Mucosa of stomach (tissue), 1 donor: ENCODE data around the gene EFTUD2.

ENCODE experiments used
- H3K27me3 ChIP-seq: one replicate; pipeline ENCODE4 v1.7.0; 2013; ENCODE audit warnings: mild to moderate bottlenecking, low read length; ENCODE audit not compliant: control insufficient read depth, insufficient read depth
- H3K36me3 ChIP-seq: one replicate; pipeline ENCODE4 v1.7.0; 2013; ENCODE audit warnings: low read length; ENCODE audit not compliant: control insufficient read depth, insufficient read depth
- H3K4me1 ChIP-seq: one replicate; pipeline ENCODE4 v1.7.0; 2013; ENCODE audit warnings: mild to moderate bottlenecking, low read length; ENCODE audit not compliant: control insufficient read depth, insufficient read depth
- H3K4me3 ChIP-seq: one replicate; pipeline ENCODE4 v1.7.0; 2013; ENCODE audit warnings: low read length
- H3K9ac ChIP-seq: one replicate; pipeline ENCODE4 v1.7.0; 2013; ENCODE audit warnings: mild to moderate bottlenecking, low read length, moderate library complexity
- H3K9me3 ChIP-seq: one replicate; pipeline ENCODE4 v1.7.0; 2013; ENCODE audit warnings: mild to moderate bottlenecking, low read length, moderate library complexity; ENCODE audit not compliant: control insufficient read depth
- donor health status: Pancreatic carcinoma.

EFTUD2 gene

GRCh38 chr17:44914148-44914547, 14.9 kb upstream of the EFTUD2 start:
- Histone ChIP-seq H3K36me3 (no peaks in the 10 kb centered on the region), H3K4me1 (peaks cover 7% of the 10 kb centered on the region), H3K9ac (no peak overlapping the region), H3K27me3 (peaks cover 36% of the 10 kb centered on the region), H3K4me3 (no peak overlapping the region), H3K9me3 (no peaks in the 10 kb centered on the region)

- peaks cover 7% of the 10 kb centered on the region for H3K4me1 ChIP-seq
- peaks cover 36% of the 10 kb centered on the region for H3K27me3 ChIP-seq
These were observed 14.4 kb upstream of the EFTUD2 start for GRCh38 chr17:44913676-44914075.

DNA sequence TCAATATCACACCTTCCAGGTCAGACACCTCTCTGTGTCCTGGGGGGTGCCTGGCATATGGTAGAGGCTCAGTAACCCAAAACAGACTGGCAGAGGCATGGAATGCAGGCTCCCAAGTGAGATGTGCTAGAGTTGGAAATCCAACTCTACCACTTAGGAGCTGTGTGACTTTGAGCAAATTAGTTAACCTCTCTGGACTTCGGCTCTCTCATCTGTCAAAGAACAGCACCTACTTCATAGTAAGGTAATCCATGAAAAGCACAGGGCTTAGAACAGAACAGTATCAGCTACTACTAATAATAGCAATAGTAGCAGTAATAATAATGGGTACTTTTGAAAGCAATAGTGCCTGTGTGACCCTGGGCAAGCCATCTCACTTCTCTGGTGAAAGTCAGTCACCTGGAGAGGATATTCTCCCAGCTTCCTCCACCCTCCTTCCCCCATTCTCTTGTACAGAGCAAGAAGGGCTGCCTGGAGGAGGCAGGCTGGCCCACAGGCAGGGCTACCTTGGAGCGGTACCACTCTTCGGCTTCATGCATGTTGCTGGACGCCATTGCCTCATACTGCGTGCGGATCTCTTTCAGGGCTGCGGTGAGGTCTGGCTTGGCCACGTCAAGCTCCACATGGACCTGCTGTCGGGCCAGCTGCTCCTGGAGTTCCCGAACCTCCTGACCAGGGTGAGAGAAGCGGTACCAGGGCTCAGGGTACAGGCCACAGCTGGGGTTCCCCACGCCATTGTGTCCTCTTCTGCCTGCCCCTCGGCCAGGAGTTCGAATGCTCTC, 13.7 kb upstream of the EFTUD2 start:
- H3K9me3 ChIP-seq = no peaks in the 10 kb centered on the region
- no peak overlapping the region for H3K9ac ChIP-seq
- H3K4me3 ChIP-seq = no peak overlapping the region
- H3K27me3 ChIP-seq = peaks cover 36% of the 10 kb centered on the region
- H3K36me3 ChIP-seq = no peaks in the 10 kb centered on the region
- peaks cover 7% of the 10 kb centered on the region for H3K4me1 ChIP-seq

More at GRCh38 chr17:44913676-44914075, 14.4 kb upstream of the EFTUD2 start:
- no peak overlapping the region for H3K9ac ChIP-seq
- H3K9me3 ChIP-seq = no peaks in the 10 kb centered on the region
- no peaks in the 10 kb centered on the region for H3K36me3 ChIP-seq
- no peak overlapping the region for H3K4me3 ChIP-seq

DNA sequence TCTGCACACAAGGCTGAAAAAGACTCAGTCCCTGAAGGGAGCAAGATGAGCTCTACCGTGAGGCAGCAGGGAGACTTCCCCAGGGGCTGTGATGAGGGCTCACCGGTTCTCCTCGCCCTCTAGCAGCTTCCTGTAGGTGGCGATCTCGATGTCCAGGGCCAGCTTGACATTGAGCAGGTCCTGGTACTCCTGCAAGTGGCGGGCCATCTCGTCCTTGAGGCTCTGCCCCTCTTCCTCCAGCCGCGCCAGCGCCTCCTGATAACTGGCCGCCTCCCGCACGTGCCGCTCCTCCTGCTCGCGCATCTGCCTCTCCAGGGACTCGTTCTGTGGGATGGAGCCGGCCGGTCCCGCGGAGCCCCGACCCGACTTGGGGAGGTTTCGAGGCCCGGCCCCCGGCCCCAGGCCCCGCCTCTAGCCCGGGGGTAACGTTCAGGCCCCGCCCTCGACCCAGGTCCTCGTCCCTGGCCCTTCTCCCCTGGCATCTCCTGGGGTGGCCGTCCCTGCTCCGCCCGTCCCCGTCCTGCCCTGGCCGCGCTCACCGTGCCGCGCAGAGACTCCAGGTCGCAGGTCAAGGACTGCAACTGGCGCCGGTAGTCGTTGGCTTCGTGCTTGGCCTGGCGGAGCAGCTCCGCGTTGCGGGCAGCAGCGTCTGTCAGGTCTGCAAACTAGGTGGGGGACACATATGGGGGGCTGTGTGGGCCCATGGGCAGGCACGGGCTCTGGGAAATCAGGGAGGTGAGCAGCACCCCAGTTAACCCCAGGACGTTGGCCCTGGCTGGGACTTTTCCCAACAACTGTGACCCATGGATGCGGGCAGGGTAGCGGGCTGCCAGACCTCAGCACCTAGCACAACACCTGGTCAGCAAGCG, 12.1 kb upstream of the EFTUD2 start:
- H3K9ac ChIP-seq = no peak overlapping the region
- peaks cover 36% of the 10 kb centered on the region for H3K27me3 ChIP-seq
- peaks cover 7% of the 10 kb centered on the region for H3K4me1 ChIP-seq
- no peak overlapping the region for H3K4me3 ChIP-seq
- no peaks in the 10 kb centered on the region for H3K36me3 ChIP-seq
- no peaks in the 10 kb centered on the region for H3K9me3 ChIP-seq

DNA sequence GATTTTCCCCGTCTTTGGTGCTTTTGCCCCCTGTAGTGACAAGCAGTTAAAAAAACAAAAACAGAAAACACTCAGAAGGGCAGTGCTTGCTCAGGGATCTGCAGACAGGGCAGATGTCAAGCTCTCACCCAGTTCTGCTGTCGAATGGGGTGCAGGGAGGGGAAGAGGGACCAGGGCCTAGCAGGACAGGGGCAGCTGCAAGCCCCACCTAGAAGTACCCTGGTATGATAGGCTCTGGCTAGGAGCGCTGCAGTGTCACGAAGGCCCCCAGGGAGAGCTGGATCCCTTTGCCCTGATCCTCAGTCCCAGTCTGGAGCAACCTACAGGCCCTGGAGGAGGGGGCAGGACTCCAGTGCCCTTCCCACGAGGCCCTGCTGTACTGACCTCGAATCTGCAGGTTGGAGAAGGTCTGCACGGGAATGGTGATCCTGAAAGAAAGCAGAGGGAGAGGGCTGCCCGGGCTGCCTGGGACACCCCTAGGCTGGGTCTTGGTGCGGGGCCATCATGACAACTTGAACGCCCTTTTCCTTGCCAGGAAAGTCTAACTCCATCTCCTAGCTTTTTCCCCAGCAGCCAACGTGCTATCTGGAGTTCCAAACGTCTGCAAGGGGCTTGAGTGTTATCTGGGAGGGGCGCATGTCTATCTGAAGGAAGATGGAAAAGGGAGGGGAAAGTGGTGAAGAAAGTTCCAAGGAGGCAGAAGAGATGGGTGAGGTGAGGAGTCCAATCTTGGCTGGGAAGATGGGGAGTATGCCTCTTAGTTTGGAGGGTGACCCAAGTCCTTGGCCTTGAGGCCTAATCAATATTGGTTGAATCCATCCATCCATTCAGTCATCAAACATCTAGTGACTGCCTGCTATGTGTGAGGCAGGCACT, 11.2 kb upstream of the EFTUD2 start:
- H3K9ac ChIP-seq = no peak overlapping the region
- no peaks in the 10 kb centered on the region for H3K36me3 ChIP-seq

DNA sequence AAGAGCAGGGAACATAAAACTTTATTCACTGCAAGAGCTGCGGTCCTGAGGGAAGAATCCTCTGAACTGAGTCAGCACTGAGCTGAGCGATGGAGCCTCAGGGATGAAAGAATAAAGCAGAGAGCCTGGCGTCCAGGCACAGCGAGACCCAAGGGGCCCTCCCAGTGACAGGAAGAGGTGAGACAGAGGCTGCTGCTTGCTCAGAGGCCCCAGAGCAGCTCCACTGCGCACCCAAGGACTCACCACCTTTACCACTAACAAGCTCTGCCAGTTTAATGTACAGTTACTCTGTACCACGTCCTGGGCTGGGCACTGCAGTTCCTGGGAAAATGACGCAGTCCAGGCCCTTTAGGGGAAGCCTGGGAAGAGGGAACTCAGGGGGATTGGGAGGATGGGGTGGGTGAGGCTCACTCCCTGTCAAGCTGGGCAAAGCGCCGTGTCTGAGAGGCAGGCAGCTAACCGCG, 10.5 kb upstream of the EFTUD2 start:
- Histone ChIP-seq H3K27me3 (peaks cover 33% of the 10 kb centered on the region), H3K4me3 (no peak overlapping the region), H3K9ac (no peak overlapping the region), H3K4me1 (peaks cover 23% of the 10 kb centered on the region), H3K36me3 (no peaks in the 10 kb centered on the region), H3K9me3 (no peaks in the 10 kb centered on the region)

More for the DNA sequence above, 11.2 kb upstream of the EFTUD2 start:
- Histone ChIP-seq H3K9me3 (no peaks in the 10 kb centered on the region), H3K4me3 (no peak overlapping the region), H3K27me3 (peaks cover 33% of the 10 kb centered on the region), H3K4me1 (peaks cover 16% of the 10 kb centered on the region)

DNA sequence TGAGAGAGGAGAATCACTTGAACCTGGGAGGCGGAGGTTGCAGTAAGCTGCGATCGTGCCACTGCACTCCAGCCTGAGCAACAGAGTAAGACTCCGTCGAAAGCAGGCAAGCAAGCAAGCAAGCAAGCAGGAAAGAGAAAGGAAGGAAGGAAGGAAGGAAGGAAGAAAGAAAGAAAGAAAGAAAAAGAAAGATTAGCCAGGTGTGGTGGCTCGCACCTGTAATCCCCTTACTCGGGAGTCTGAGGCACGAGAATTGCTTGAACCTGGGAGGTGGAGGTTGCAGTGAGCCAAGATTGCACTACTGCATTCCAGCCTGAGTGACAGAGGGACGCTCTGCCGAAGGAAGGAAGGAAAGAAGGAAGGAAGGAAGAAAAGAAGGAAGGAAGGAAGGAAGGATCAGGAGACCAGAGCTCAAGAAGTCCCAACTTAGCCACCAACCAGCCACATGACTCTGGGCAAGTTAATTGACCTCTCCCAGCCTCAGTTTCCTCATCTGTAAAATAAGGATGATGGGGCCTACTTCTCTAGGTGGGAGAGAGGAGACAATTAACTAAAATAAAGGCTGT, 9.6 kb upstream of the EFTUD2 start:
- H3K4me3 ChIP-seq = no peak overlapping the region
- peaks cover 29% of the 10 kb centered on the region for H3K27me3 ChIP-seq
- H3K36me3 ChIP-seq = no peaks in the 10 kb centered on the region

DNA sequence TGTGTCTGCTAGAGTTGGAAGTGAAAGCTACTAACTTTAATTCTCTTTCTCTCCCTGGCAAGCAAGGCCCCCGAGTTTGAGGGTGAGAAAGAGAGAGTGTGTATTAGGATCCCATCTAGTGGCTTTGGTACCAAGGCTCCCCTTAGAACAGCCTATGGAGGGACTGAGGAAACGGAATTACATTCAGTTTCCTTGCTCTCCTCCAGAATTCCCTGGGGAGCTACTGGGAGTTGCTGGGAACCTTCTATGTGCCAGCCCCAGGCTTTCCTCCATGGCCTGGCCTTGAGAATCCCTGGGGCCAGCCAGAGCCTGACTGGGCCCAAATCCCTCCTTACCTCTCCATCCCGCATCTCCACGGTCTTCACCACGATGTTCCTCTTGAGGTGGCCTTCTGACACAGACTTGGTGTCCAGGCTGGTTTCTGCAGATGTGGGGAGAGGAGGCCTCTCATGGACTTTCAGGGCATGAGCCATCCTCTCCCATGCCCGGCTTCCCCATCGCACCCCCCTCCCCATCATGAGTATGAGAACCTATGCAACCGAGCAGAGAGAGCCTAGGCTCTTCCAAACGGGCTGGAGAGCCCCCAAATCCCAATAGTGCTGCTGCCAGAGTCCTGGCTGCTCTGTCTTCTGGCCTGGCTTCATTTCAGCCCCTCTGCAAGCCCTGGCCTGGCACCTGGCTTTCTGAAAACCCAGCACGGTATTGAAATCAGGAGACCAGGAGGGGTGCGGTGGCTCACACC, 8.7 kb upstream of the EFTUD2 start:
- Histone ChIP-seq H3K9me3 (no peaks in the 10 kb centered on the region), H3K27me3 (peaks cover 20% of the 10 kb centered on the region), H3K4me1 (peaks cover 26% of the 10 kb centered on the region), H3K4me3 (no peak overlapping the region), H3K9ac (no peak overlapping the region), H3K36me3 (no peaks in the 10 kb centered on the region)

More for the DNA sequence above, 9.6 kb upstream of the EFTUD2 start:
- Histone ChIP-seq H3K9me3 (no peaks in the 10 kb centered on the region), H3K4me1 (peaks cover 26% of the 10 kb centered on the region), H3K9ac (no peak overlapping the region)

- no peaks in the 10 kb centered on the region for H3K9me3 ChIP-seq
- no peak overlapping the region for H3K9ac ChIP-seq
- H3K4me1 ChIP-seq = peaks cover 26% of the 10 kb centered on the region
- no peak overlapping the region for H3K4me3 ChIP-seq
- no peaks in the 10 kb centered on the region for H3K36me3 ChIP-seq
- H3K27me3 ChIP-seq = peaks cover 11% of the 10 kb centered on the region
These were observed 7.8 kb upstream of the EFTUD2 start for GRCh38 chr17:44906763-44907728.

- Histone ChIP-seq H3K4me1 (peaks cover 20% of the 10 kb centered on the region), H3K9me3 (no peaks in the 10 kb centered on the region), H3K9ac (no peak overlapping the region), H3K36me3 (no peaks in the 10 kb centered on the region), H3K4me3 (no peak overlapping the region), H3K27me3 (peaks cover 2% of the 10 kb centered on the region)
These were observed 6.9 kb upstream of the EFTUD2 start for GRCh38 chr17:44906010-44906646.
